SKM-1 treated with dmso at 0.1 percent for 144 hours (cell line): Measurements from ENCODE around the gene GNG2.
"Not testable (repeated sequence)": the region's sequence is repeated elsewhere in the genome, so short reads cannot be mapped to it uniquely, and the experiment has no call there.

Source experiments
- DNase-seq: peaks from one replicate; lab custom pipeline; 2025; ENCODE audit not compliant: unreplicated experiment; lab: John Stamatoyannopoulos, UW

GNG2 gene

DNA sequence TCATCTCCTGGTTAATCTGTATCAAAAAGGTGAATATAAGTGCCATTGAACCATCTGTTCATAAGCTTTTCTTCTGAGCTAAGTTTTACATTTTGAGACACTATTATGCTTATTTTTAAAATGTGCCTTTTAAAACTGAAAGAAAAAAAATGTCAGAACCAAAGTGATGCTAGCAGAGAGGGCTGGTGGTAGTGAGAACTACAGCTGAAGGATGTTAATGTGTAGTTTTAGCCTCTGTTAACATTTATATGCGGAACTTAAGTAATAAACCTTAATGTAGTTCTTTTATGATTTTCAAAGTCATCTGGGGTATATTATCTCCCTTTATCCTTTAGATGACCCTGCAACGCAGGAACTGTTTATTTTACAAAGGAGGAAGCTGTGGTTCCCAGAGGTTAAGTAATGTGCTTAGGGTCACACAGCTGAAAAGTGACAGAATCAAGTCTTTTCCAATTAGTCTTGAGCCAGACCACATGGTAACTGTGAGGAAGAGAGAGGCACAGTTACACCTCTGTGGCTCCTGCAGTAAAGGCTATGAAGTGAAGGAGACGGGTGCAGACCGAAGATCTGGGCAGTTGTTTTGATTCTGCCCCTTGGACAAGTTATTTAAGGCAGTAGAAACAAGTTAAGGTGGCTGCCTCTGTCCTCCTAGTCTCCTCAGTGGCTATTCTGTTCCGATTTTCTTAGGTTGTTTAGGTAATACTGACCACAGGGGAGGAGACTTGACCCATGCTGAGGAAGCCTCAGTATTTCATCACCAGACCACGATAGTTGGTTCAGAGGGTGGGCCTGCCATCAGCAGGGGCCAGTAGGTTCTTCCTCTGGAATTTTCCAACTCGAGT is 23.9 kb downstream of the GNG2 start:
- DNase-seq: peak; percentile 77

DNA sequence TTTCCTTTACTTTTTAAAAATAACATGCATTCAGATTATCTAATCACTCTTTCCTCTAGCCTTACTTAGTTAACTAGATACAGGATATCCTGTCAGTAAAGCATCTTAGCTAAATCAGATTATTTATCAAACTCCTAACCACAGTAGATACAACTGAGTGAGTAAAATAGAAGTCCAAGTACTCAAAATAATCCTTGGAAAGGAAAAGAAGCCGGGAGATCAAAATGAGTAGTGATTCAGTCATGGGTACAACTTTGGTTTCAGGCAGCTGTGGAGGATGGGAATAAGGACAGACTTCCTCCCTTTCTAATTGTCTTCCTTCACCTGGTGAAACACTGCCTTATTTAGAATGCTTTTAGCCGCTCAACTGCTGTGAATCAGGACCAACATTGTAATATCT is 29.4 kb downstream of the GNG2 start:
- DNase-seq: no peak

DNA sequence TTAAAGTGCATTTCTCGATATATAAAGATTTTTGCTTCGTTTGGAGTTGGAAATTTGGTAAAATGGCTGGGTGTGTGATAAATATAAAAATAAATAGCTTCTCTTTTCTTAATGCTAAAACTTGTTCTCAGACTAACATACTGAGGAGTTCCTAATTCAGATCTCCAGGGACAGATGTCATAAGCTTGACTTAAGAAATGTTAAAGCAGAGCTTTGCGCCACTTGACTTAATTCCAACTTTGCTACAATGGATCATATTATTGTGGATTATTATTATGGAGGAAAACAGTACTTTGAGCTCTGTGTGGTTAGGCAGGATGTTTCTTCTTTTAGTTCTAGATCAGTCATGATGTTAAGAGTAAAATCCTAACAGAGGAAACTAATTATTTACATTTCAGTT is 33.8 kb downstream of the GNG2 start:
- DNase-seq: no peak

DNA sequence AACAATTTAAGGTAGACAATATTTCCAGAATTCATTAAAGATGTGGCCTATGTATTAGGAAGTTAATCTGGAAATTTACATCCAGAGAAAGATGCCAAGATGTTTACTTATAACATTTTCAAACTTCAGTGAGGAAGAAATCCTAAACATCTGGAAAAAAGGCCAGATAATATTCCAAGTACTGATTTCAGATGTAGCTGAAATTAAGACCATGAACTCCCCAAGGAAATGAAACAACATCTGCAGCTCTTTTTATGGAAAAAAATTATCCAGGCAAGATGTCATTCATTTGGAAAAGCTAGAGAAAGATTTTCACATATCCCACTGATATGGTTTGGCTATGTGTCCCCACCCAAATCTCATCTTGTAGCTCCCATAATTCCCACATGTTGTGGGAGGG is 35.0 kb downstream of the GNG2 start:
- no peak for DNase-seq

DNA sequence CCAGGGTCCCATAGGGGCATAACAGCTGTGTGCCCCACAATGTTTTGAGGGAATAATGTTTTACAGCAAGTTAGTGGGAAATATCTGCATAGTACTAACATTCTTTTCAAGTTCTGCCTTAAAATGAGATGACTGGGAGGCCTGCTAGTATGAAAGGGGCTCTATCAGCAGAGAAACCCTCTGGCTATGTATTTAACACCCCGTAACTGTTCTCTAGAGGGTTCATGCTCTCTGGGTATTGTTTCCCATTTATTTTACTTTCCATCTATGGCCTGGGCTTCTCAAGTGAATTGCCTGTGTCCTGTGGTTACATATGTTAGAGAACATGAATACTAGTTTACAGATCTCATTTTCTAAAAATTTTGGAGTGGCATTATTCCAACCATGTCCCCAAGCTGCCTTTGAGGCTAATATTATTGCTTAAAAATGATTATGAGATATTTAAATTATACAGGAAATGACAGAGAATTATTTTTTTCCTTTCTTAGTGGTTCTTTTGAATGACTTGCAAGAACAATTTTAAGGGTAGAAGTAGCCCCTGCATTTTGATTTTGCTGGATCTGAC is 37.5 kb downstream of the GNG2 start:
- no peak for DNase-seq

DNA sequence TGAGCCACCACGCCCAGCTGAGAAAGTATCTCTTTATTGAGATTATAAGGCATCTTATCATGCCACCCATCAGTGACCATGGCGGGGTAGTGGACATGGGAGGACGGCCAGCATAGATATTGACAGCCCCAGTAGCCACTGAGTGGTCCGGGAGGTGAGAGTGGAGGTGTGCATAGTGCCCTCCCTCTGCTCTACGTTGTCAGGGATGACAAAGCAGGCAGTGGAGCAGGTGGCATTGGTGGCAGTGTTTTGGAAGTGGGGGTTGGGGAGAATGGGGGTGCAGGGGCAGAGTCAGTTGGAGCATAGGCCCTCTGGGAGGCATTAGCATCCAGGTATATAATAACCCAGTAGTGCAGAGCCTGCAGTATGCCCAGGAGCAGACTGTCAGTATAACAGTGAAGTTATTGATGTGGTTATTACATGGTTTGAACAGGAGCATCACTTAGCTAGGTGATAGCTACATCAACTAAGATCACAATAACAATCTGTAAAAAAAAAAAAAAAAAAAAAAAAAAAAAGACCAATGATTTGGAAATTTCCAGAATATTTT is 41.1 kb downstream of the GNG2 start:
- no peak for DNase-seq

DNA sequence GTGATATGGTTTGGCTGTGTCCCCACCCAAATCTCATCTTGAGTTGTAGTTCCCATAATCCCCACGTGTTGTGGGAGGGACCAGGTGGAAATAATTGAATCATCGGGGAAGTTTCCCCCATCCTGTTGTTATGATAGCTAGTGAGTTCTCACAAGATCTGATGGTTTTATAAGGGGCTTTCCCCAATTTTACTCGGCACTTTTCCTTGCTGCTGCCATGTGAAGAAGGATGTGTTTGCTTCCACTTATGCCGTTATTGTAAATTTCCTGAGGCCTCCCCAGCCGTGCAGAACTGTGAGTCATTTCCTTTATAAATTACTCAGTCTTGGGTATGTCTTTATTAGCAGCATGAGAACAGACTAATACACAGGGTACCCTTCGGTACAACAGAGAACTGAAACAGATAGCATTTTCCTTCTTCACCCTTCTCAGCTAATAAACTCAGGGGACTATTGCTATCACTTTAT is 45.3 kb downstream of the GNG2 start:
- not testable (repeated sequence) for DNase-seq

DNA sequence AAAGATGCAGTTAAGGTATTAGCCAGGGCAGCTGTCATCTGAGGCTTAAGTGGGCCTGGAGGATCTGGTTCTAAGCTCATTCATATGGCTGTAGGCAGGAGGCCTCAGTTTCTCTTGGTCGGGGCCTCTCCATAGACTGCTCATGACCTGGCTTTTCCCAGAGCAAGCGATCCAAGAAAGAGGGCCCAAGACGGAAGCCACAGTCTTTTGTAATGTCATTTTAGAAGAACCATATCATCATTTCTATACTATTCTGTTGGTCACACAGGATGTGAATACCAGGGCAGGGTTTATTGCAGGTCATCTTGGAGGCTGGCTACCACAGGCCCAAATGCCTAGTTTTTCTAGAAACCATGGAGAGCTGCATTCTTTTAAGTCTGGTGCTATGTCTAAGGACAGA is 47.7 kb downstream of the GNG2 start:
- DNase-seq: no peak

DNA sequence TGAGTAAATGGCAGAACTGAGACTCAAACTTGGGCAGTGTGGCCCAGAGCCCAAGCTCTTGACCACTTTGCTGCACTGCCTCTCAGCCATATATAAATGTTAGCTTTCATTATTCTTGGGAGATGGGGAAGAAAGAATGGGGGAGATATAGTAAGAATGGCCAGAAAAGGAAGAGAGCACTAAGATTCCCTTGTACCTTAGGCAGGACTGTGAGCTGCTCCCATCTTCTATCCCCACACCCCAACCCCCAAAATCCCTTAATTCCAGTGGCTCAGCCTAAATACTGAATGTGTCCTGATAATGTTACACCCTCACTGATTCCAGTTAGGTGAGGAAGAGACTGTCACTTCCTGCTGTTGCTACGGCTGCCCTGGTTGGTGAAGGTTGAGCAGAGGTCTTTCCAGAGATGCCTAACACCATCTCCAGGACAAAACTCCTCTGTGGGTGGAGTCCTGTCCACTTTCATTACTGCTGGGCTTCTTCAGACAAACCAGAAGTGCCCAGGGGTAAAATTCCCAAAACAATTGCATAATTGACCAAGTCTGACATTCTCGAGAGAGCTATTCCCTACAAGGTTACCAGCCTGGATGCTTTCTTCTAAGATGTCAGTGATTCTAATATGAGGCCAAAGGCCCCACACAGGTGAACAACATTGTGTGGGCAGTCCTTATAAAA is 51.8 kb downstream of the GNG2 start:
- no peak for DNase-seq

DNA sequence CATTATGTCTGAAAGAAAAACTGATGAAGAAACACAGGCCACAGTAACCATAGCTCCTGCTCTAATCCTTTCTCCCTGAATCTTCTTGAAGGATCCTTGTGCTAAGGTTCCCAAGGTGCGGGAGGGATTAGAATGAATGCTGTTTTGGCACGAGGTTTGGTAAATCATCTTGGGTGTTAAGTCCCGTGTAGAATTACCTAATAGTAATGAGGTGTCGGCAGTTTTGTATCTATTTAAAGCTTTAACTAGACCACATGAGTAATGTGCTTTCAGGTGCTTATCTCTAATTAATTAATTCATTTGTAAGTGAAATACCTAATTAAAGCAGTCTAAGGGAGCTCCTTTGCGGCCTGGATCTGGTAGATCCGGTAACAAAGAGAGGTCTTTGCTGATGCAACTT is 53.9 kb downstream of the GNG2 start:
- DNase-seq: no peak

DNA sequence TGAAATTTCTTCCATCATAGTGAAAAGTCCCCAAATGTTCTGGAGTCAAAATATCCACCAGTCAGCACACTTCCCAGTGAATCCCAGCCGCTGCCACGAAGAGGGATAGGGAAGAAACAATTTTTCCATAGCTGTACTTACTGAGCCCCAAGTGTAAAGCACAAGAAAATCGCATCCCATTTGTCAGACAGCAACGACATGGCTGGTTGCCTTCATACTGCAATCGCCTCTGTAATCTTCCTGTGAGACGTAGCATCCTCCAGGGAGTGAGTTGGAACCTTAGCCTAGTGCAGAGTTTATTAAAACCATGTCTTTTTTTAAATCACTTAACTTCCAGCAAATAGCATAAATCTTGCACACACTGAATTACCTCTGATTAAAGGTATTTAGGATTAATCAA is 56.8 kb downstream of the GNG2 start:
- DNase-seq: no peak

DNA sequence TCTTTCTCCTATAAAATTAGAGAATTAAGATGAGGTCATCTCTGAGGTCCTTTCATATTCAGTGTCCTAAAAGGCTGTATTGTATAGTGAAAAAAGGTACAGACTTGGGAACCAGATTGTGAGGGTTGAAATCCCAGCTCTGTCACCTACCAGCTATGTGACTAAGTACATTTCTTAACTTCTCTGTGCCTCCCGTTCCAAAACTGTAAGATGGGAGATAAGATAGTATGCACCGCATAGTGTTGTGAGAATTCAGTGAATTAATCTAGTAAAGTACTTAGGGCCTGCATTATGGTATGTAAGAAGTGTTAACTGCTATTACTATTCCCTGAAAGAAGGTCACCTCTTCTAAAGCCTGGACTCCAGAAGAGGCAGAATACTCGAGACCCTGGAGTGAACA is 60.6 kb downstream of the GNG2 start:
- DNase-seq: no peak

DNA sequence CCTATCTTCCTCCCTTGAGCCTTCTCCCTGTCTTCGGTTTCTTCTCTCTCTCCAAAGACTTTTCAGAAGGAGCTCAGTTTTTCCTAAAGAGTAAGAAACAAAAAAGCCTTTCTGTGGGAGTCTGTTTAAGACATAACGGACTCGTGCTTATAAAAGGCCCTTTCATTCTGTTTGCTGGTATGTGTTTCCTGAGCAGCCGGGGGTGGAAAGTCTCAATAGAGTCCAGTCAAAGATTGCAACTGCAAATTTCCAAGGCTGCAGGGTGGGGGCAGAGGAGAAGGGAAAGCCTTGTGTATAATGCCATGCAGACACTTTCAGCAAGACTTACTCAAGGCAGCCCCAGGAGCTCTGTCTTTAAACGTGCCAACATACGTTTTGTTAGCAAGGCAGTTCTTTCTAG is 62.2 kb downstream of the GNG2 start:
- no peak for DNase-seq

DNA sequence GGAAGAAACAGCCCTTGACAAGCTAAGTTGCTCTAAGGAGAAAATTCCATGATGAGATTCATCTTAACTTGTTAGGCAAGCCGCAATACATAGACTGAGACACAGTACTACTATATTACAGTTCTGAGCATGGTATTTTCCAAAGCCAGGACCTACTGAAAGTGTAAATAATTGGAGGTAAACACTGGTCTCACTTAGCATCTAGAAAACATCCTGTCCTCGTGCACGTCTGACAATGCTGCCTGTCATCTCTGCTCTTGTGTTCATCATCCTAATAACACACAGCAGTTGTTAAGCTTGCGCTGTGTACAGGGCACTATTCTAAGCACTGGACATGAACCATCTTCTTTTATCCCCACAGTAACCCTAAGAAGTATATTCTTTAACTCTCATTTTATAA is 64.2 kb downstream of the GNG2 start:
- no peak for DNase-seq

DNA sequence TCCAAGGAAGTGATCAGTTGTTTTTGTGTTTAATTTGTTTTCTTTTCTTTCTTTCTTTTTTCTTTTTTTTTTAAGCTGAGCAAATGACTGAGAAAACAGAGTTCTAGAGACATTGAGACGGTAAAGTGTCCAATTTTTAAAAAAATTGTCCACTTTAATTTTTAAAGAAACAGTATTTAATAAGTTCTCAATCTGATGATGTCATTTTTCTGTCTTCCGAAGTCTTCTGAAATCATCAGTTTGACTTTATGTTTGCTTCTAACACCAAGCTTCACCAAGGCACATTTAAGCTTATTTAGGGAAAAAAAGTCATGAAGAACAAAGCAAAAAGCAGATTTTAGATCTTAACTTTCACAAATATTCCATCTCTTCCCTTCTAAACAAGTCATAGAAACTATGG is 65.6 kb downstream of the GNG2 start:
- DNase-seq: no peak

DNA sequence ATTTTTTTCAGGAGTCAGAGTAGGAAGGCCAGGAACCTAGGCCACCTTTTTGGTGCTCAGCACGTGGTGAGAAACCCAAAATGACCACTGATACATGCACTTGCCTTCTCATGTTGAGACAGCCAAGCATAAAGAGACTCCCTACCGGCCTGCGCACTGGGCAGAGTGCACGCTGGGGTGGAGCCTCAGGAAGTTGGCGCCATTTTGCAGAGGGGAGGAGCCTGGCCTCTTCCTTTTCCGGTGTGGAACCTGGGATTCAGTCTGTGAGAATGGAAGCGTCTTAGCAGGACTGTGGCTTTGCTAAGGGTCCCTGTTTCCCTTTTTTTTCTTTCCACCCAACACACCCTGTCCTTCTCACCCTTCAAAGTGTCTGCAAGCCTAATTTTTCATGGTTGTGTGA is 66.0 kb downstream of the GNG2 start:
- no peak for DNase-seq

DNA sequence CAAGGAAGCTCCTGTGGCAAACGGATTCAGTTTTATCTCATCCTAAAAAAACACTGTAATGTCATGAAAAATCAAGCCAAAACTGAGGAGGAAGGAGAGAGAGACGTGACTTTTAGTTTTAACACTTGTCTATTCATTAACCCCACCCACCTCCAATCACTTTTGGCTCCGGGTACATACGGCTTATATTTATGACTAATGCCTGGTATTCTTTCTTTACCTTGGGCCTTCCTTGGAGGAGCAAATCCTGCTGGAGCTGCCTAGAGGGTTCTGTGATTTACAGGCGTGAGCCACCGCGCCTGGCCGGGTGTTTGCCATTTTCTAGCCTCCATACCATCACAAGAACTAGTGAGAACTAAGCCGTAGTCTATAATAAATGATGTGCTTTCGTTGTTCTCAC is 68.2 kb downstream of the GNG2 start:
- no peak for DNase-seq

DNA sequence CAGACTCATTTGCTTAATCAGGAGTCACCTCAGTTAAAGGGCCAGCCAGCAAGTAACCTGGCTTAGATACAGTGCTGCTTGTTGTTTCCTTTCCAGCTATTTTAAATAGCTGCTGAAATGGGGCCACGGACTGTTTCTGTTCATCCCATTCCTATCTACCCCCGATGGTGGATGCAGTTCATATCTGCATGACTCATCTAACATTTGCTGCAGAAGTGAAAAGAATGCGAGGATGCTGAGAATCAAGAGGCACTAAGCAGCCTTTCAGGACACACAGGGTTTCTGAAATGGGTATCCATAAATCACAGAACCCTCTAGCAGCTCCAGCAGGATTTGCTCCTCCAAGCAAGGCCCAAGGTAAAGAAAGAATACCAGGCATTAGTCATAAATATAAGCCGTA is 68.8 kb downstream of the GNG2 start:
- DNase-seq: no peak

DNA sequence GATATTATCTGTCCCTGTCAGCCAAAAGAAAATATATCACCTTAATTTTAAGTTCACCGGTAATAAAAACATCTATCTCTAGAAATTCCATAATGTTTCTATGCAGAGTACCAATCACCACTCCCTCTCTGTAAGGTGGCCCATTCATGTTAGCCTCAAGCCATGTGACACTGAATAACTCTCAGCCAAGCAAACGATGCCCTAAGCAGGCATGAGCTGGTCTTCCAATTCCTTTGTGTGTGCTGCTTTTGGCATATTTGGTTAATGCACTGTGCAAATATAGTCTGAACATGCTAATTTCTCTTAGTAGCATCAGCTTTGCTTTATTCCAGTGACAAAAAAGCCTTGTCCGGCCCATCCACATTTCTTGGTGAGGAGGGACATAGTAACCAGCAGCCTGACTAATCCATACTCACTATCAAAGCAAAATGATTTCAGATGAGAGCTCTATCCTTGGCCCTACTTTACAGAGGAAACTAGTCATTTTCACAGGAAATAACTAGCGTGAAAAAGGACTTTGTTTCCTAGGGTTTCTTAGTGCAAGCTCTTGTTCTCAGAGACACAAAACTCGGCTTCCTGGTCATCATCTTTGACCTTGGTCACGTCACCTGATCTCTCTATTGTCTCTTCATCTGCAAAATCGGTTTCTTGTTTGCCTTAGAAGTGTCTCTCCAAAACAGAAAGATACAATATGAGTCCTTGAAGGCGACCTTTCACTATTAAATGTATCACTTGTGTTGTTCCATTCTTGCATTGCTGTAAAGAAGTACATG is 69.7 kb downstream of the GNG2 start:
- no peak for DNase-seq

DNA sequence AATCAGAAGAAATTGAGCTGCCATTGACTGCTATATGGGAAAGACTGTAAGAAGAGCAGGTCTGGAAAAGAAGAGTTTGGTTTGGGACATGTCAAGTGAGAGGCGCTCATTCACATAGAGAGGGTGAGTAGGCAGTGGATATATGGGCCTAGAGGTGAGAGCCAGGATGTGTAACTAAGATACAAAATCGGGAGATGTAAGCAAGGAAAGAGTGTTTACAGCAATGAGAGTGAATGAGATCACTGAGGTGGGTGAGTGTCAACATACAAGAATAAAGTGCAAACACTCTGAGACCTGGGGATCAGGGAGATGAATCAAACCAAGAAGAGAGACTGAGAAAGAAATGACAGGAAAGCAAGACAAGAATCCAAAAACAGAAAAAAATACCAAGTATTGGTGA is 70.9 kb downstream of the GNG2 start:
- no peak for DNase-seq

DNA sequence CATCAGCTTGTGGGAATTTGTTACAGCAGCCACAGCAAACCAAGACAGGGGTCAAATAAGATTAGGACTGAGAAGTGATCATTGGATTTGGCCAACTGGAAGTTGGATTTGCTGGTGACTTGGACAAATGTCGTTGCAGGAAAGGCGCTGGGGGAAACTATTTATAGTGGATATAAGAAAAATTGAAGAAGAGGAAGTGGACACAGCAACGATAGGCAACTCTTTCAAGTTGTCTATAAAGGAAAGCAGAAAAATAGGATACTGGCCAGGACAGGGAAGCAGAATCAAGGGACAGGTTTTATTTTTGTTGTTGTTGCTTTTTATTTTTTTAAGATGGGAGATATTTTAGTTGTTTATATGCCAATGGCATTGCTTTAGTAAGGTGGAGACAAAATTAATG is 72.8 kb downstream of the GNG2 start:
- no peak for DNase-seq
